GM21390 (cell line): ENCODE data around the gene LRRC23.

Experiments
- ATAC-seq: cut with Tn5 transposase; IDR thresholded peaks from one replicate; pipeline ENCODE4 v1.9.1; 2021; ENCODE audit not compliant: unreplicated experiment

Gene LRRC23

DNA sequence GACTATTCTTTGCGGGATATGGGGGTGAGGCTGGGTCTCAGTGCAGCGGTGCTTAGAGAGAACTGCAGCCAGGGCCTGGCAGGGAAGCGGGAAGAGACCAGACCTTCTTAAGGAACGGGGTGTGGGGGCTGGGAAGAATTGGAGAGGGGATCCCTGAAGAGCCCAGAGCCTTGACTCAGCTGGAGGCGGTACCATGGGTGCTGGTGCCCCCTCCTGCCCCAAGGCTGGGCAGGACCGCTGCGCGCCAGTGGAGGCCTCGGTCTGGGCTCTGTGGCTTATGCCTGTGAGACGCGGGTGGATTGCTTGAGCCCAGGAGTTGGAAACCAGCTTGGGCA is 37.7 kb downstream of the LRRC23 start:
- no peak for ATAC-seq

- ATAC-seq: peak; percentile 31
Observed at GRCh38 chr12:6943389-6943721, 38.7 kb downstream of the LRRC23 start.

DNA sequence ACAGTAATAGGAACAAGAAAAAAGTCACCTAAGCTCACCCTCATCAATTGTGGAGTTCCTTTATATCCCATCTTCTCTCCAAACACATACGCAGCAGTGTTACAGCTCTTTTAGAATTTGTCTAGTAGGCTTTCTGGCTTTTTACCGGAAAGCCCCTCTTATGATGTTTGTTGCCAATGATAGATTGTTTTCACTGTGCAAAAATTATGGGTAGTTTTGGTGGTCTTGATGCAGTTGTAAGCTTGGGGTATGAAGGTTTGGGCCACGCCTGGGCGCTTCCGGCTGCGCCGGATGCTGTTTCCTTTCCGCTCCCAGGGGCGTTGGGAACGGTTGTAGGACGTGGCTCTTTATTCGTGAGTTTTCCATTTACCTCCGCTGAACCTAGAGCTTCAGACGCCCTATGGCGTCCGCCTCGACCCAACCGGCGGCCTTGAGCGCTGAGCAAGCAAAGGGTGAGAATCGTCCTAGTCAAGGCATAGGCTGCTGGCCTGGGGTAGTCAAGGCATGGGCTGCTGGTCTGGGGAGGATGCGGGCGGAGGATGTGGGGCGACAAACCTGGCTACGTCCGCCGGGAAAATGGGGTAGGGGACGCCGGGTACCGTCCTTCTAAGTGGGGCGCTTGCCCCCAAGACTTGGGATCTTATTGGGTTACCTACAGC is 39.2 kb downstream of the LRRC23 start, which contains the start of the genes C12orf57 and RNU7-1:
C12orf57 (plus strand) TSS at position 301 of the 659 bp plus-strand sequence; CDS start at position 401, 100 bp downstream.
RNU7-1 (plus strand) TSS at position 95 of the 659 bp plus-strand sequence.
- ATAC-seq: peak; percentile 38

DNA sequence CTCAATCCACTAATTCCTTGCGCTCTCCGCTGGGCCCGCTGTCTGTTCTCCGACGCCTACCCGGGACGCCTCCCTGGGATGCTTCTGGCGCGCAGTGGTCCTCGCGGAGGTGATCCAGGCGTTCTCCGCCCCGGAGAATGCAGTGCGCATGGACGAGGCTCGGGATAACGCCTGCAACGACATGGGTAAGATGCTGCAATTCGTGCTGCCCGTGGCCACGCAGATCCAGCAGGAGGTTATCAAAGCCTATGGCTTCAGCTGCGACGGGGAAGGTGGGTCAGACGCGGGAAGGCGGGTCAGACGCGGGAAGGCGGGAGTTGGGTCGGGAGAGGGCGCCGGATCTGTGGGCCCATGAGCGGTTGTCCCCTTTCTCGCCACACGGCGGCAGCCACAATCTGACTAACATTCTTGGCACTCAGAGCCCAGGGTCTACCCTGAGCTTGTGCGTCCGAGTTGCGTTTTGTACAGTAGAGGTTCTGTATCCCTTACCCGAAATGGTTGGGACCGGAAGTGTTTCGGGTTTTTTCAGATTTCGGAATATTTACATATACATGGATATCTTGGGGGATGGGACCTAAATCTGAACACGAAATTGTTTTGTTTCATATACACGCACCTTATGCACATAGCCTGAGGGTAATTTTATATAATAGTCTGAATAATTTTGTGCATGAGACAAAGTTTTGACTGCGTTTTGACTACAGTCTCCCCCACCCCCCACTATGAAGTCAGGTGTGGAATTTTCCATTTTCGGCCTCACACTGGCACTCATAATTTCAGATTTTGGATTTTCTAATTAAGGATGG is 40.0 kb downstream of the LRRC23 start:
- peak; percentile 32 for ATAC-seq

- ATAC-seq: no peak
Observed at GRCh38 chr12:6945613-6946012, 41.0 kb downstream of the LRRC23 start.

DNA sequence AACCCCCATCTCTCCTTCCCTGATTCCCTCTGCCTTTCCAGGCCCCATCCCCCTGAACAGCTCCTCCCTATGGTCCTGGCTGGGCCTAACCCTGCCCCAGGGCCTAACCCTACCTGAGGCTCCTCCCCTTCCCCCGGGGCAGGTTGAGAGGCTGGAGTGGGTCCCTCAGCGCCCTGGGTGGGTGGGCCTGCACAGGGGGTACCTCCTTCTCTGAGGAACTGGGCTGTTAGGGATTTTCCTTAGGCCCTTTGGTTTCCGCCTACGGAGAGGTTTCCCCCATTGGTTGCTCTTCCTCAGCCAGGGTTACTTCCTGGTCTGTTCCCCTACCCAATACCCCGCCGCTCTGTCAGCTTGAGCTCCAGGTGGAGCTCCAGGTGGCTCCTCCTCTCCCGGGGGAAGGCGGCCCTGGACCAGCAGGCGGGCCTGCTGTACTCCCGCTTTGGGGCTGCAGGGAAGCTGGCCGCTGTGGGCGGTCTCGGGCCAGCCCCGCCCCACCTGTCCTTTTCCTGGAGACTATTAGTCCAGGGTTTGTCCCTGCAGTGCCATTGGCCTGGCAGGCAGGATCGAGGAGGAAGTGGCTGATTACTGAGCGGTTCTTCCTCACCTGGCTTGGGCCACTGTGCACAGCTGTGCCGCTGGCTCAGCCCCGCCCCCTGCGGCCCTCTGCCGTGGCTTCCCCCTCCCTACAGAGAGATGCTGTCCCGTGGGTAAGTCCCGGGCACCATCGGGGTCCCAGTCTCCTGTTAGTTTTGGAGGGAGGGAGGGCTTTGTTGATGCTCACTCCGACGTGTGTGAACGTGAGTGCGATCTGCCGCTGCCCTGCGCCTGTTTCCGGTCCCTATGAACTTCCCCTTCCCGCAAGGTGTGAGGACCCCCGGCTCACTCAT is 41.7 kb downstream of the LRRC23 start:
- ATAC-seq: peak; percentile 29

- no peak for ATAC-seq
Observed at GRCh38 chr12:6946920-6947374, 42.3 kb downstream of the LRRC23 start.

DNA sequence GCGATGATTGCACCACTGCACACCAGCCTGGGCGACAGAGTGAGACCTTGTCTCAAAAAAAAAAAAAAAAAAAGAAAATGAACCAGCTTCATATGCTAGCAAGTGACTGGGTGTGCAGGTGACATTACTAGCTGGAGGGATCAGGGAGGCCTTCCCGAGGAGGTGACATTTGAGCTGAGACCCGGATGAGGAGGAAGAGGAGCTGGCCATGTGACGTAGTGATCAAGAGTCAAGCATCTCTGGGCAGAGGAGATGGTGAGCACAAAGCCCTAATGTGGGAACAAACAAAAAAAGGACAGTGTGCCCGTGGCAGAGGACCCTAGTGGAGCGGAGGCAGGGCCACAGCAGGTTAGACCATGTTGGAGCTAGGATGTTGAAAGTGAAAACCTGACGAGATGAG is 43.0 kb downstream of the LRRC23 start:
- no peak for ATAC-seq

GRCh38 chr12:6948873-6949594 is 44.4 kb downstream of the LRRC23 start:
- no peak for ATAC-seq

GRCh38 chr12:6950401-6950801 is 45.8 kb downstream of the LRRC23 start:
- no peak for ATAC-seq

- ATAC-seq: no peak
Observed at GRCh38 chr12:6950811-6951540, 46.4 kb downstream of the LRRC23 start, which contains the start of gene PTPN6. Gene PTPN6 (plus strand): TSS chr12:6951356. CDS start chr12:6951513, 157 bp downstream.

- no peak for ATAC-seq
Observed at GRCh38 chr12:6951551-6952120, 47.0 kb downstream of the LRRC23 start.

DNA sequence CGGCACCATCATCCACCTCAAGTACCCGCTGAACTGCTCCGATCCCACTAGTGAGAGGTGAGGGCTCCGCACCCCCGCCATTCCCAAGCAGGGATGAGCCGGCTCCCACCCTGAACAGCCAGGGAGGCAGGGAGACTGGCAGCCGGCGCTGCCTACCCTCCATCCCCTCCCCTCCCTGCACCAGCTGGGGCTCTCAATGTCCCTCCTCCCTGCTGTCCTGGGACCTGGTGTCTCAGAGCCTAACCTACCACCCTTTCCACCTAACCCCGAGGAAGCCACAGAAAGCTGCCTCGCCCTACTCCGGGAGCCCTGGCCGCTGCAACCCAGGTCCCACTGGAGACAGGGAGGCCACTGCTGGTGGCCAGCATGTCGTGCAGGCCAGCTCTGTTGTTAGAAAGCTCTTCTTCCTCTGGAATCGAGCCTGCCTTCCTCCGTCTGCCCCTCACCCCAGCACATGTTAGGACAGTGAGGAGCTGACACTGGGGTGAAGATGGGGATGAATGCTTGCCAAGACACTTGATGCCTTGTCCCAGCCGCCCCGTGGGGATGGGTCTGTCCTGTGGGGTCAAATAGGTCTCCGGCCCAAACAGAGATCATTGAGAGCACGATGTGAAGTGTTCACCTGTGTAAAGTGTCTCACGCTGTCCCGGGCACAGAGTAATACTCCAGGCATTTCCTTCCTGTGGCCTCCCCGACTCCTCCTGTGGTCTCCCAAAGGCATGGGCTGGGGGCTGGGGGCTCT is 47.7 kb downstream of the LRRC23 start:
- no peak for ATAC-seq

DNA sequence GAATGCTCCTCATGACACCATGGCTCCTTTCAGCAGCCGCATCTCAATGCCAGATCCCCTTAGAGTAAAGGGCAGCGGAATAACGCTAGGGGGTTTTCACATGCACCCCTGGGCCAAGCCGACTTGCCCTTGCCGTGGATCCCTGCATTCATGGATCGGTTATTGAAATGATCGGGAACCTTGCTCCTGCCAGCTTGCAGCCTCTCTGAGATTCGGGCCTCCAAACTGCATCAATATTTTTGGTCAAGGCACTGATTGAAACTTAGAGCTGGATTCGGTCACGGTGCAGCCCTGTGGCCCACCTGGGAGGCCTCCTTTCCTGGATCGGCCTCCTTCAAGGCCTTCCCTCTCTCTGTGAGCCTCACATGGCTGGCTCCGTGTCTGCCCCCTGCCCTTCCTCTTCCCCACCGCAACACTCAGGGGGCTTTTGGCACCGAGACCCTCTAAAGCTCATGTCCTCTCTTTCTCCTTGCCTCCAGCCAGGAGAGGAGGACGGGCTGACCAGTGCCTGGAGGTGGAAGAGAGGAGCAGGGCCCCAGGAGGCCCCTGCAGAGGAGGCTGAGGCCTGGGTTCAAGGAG is 48.3 kb downstream of the LRRC23 start:
- no peak for ATAC-seq

DNA sequence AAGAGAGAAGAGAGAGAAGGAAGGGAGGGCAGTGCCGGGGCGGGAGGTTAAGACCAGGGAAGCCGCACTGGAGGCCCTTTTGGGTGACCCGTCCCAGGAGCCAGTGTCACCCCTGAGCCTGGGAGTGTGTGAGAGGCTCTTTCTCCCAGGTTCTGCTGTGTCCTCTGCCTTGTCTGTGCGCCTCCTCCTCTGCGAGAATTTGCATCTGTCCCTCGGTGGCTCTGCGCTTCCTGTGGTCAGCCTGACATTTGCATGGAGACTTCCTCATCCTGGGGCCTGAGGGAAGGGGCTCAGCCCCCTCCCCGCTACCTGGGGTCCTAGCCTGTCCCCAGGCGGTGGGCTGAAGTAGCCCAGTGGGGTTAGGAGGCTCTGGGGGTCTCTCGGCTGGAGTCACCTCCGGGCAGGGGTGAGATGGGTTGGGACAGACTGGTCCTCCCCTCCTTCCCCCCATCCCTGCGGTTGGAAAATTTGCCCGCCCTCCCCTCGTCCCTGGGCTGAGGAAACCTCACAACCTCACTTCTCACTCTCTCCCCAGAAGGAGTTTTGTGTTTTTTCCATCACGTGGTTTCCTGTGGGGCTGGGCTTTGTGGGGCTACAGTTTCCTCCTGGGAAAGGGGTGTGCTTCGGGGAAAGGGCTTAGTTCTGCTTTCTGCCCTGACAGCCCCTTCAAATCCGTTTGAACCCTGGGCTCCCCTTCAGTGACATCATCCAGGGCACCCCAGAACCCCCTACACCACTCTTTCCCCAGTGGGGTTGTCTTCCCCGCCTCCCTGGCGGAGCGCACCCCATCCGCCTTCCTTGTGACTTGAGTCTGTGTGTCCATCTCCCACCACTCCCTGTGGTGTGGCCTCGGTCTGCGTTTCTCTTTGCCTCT is 49.1 kb downstream of the LRRC23 start:
- ATAC-seq: peak; percentile 45

DNA sequence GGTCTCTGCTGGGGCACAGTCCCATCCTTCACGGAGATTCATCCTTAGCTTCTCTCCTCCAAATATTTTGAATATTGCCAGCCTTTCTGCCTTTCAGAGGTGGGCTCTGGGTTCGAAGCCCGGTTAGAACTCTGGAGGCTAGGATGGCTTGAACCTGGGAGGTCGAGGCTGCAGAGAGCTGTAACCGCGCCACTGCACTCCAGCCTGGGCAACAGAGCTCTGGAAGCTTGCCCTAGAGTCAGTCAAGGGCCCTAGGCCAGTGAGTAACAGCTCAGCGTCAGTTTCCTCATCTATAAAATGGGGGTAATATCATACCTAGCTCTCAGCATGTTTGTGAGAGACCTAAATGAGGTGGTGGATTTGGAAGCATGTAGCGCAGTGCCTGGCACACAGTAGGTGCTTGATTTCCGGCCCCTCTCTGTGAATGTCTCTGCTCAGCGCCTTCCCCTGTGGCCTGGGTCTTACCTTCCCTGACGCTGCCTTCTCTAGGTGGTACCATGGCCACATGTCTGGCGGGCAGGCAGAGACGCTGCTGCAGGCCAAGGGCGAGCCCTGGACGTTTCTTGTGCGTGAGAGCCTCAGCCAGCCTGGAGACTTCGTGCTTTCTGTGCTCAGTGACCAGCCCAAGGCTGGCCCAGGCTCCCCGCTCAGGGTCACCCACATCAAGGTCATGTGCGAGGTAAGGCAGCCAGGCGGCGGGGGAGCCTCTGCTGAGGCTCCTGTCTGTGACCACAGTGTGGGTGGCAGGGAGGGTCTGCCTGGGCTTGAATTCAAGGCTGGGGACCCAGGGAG is 49.9 kb downstream of the LRRC23 start:
- ATAC-seq: no peak
